Activated CD4-positive, alpha-beta T cell treated with anti-CD3 and anti-CD28 coated beads, Interleukin-2, amount 50 U/mL, for 1 hour (primary cell): ENCODE results near the gene SHLD1.
"Not testable (repeated sequence)": the region's sequence is repeated elsewhere in the genome, so short reads cannot be mapped to it uniquely, and the experiment has no call there.

Source experiments
- DNase-seq: peaks from one replicate; pipeline ENCODE4 v3.0.0-alpha.2; 2020

Gene SHLD1

DNA sequence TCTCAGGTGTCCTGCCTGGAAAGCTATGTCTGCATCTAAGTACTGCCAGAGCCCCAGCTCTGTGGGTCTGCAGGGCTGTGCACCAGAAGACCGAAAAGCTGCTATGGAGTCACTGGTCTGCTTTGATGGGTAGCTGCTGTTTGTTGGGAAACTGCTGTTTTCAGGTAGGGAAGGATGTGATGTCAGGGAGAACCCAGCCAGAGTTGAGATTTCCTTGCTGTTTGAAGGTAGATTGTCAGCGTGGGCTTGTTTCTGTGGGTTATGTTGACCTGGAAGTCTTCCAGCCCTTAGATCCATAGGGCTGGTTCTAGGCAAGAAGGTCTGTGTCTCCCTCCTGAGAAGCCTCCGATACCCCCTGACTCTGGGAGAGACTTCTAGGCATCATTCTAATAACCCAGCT, 12.2 kb upstream of the SHLD1 start:
- DNase-seq = no peak

- DNase-seq = not testable (repeated sequence)
These were observed 9.6 kb upstream of the SHLD1 start for GRCh38 chr20:5740643-5741042.

GRCh38 chr20:5741089-5741488, 9.1 kb upstream of the SHLD1 start:
- no peak for DNase-seq

DNA sequence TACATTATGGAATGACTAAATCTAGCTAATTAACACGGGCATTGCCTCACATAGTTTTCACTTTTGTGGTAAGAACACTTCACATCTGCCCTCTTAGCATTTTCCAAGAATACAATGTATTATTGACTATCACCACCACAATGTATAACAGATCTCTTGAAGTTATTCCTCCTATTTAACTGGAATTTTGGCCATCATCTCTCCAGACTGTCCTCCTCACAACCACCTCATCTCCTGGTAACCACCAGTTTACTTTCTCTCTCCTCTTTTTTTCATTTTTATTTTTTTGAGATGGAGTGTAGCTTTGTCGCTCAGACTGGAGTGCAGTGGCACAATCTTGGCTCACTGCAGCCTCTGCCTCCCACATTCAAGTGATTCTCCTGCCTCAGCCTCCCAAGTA, 8.2 kb upstream of the SHLD1 start:
- DNase-seq = no peak

DNA sequence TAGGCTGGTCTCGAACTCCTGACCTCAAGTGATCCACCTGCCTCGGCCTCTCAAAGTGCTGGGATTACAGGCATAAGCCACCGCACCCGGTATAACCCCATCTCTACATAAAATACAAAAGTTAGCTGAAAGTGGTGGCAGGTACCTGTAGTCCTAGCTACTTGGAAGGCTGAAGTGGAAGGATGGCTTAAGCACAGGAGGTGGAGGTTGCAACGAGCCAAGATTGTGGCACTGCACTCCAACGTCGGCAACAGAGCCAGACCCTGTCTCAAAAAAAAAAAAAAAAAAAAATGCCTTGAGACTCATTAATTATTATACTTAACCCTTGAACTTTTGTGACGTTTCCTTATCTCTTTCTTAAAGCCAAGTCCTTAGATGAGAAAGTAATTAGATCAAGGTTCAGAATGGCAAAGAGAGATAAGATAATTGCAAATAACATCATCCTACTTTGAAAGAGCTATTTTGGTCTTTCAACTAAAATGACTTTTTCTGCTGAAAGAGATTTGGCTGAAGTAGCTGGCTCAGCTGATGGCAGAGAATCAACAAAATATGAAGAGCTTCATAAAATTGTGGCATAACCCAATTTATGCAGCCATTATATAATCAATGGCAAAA, 4.7 kb upstream of the SHLD1 start:
- no peak for DNase-seq

DNA sequence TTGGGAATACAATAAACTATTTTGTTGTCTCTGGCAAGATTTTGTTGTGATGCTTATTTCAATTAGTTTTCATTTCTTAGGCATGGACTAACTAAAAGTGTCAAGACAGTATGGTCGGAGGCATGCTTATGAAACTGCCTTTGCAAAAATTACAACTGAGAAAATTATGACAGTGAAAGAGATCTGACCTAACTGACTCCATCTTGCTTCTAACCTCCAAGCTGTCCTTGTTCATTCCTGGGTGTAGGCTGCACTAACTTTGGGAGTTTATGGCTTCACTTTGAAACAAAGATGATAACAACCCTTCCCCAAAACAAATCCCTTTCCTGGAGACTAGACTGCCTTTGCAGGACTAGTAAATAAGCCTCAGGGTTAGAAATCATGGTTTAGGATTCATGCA, 4.1 kb upstream of the SHLD1 start:
- no peak for DNase-seq

DNA sequence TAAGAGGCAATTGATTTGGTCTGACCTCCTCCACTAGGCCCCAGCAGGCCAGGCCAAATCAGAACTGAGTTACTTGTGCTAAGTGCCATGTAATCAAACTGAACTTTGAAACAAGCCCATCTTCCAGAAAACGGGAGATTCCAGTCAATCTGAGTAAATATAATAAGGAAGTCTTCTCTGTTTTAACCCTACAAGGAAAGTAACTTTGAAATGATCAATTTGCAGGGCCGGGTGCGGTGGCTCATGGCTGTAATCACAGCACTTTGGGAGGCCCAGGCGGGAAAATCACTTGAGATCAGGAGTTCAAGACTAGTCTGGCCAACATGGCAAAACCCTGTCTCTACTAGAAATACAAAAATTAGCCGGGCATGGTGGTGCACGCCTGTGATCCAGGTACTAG, 2.0 kb upstream of the SHLD1 start:
- no peak for DNase-seq

- DNase-seq = not testable (repeated sequence)
These were observed 669 bp upstream of the SHLD1 start for GRCh38 chr20:5749512-5749951.

GRCh38 chr20:5751856-5752255, 1.7 kb downstream of the SHLD1 start:
- no peak for DNase-seq

GRCh38 chr20:5753814-5754213, 3.6 kb downstream of the SHLD1 start:
- DNase-seq = no peak

DNA sequence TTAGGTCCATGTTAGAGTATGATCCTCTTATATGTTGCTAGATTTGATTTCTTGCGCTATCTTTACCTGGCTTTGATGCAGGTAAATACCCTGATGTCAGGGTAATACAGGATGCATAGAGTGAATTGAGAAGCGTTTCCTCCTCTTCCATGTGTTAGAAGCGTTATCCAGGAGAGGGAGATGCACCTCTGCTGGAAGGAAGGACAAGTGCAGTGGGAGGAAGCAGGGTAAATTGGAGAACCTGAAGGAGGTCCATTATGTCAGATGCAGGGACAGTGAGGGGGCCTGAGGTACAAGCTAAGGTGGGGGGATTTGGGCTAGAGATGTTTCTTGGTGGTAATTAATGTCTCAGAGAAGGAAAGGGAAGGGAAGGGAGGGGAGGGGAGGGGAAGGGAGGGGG, 7.7 kb downstream of the SHLD1 start:
- DNase-seq = no peak

DNA sequence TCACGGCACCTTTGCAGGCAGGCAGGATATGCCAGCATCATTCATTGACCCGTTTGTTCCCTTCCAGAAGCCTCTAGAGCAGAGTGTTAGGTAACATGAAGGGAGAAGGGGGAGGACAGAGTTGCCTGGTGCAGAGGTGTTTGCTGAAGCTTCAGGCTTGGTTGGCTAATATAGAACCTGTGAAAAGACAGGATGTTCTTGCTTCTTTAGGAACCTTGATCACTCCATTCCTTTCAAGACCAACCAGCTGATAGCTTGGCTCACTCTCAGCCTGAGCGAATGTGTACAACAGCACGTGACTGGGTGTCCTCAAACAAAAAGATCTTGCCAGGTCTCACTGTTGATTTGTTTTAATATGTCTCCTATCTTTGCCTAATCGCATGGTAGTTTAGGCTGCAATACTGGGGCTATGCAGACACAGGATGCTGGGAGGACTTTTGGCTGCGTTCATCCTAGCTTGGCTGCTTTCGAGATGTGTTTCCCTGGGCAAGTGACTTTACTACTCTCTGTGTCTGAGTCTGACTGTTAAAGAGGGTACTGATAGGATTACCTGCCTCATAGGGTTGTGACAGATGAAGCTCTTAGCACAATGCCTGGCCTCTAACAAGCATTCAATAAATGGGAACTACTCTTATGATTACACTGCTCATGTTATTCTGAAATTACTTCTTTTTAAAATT, 16.0 kb downstream of the SHLD1 start:
- DNase-seq = no peak

DNA sequence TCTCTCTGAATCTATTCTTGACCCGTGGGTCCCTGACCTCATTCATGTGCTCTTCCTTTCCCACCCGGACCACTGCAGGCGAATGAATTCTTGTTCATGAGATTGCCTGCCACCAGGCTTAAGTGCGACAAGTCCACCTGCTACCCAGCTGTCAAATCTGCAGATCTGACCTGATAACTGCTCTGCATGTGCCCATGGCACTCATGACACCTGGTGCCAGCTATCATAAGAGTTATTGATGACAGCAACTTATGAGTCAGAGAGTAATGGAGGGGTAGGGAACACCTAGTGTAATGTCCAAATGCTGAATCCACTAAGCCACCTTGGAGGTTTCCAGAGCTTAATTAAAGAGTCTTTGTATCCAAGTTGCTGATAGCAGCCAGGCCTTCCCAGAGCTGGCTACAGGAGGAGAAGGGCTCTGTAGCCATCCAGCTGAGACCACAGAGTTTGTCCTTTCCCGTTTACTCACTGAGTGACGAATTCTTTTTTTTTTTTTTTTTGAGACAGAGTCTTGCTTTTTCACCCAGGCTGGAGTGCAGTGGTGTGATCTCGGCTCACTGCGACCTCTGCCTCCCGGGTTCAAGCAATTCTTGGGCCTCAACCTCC, 17.4 kb downstream of the SHLD1 start:
- DNase-seq = no peak

GRCh38 chr20:5770231-5770986, 20.2 kb downstream of the SHLD1 start:
- DNase-seq = no peak

GRCh38 chr20:5770987-5771318, 20.8 kb downstream of the SHLD1 start:
- no peak for DNase-seq

- no peak for DNase-seq
These were observed 22.5 kb downstream of the SHLD1 start for GRCh38 chr20:5772704-5773103.

GRCh38 chr20:5773589-5773988, 23.4 kb downstream of the SHLD1 start:
- no peak for DNase-seq

- DNase-seq = no peak
These were observed 25.9 kb downstream of the SHLD1 start for GRCh38 chr20:5776077-5776476.

- no peak for DNase-seq
These were observed 29.1 kb downstream of the SHLD1 start for GRCh38 chr20:5779071-5779900.

GRCh38 chr20:5780846-5781217, 30.6 kb downstream of the SHLD1 start:
- no peak for DNase-seq

- DNase-seq = not testable (repeated sequence)
These were observed 31.2 kb downstream of the SHLD1 start for GRCh38 chr20:5781367-5781766.

DNA sequence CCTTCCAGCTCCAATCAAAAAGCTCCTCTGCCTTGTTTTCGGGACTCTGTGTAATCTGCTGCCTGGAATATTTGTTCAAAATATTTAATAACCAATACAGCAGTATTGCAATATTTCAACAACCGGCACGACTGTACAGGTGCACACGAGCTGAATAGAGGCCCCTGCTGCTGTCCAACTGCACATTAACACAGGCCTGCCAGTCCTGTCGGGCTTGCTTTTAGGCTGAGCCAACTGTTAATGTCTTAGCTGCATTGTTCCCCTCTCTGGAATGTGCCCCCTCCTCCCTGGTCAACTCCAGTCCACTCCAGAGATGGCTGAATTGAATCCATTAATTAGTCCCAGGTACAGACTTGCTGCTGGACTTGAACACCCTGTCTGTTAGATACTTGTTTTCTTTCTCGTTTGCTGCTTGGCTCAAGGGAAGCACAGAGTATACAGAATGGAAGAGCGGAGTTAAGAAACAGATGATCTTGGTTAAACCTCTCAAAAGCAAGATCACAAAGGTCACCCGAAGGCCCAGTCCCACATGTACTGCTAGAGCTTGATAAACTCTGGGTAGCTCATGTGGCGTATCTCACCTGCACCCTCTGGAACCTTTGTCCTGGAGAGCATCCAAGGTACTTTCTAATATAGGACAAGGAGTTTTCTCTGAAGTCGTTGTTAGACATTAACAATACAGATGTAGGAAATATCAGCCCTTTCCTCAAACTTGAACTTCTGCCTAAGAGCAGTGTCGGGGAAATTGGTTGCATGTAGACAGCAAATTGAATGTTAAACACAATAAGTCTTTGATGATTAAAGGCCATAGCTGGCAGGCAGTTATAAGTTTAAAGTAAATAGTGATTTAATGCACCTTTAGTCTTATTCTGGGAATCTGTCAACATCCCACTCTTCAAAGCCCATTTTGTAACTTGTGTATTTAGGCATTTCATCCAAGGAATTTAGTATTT, 31.9 kb downstream of the SHLD1 start:
- no peak for DNase-seq
